RWPE2 (cell line): ENCODE results near the gene CALY.

Source experiments
- ATAC-seq: fragments of 200-7000 bp; cut with Tn5 transposase; 3 replicates; pipeline ENCODE4 v1.9.1; 2021; ENCODE audit warnings: low read depth
- DNase-seq: peaks from one replicate; pipeline ENCODE4 v3.0.0-alpha.2; 2020; ENCODE audit warnings: low spot score
- H3K27ac ChIP-seq: fragments of 450-650 bp; 2 replicates; pipeline ENCODE4 v1.5.1; 2017; ENCODE audit warnings: mild to moderate bottlenecking; ENCODE audit not compliant: poor library complexity, severe bottlenecking
- H3K27me3 ChIP-seq: fragments of 250-450 bp; sonication (Bioruptor Pico); 2 replicates; pipeline ENCODE4 v1.5.1; 2021; ENCODE audit warnings: mild to moderate bottlenecking, moderate library complexity; ENCODE audit not compliant: insufficient read depth, poor library complexity, severe bottlenecking
- H3K36me3 ChIP-seq: fragments of 250-450 bp; sonication (Bioruptor Pico); 2 replicates; pipeline ENCODE4 v1.5.1; 2020; ENCODE audit warnings: low read depth, mild to moderate bottlenecking, moderate library complexity
- H3K4me1 ChIP-seq: fragments of 250-450 bp; sonication (Bioruptor Pico); 2 replicates; pipeline ENCODE4 v1.5.1; 2021; ENCODE audit warnings: mild to moderate bottlenecking, moderate library complexity; ENCODE audit not compliant: insufficient read depth, poor library complexity, severe bottlenecking
- H3K4me3 ChIP-seq: fragments of 250-450 bp; sonication (Bioruptor Pico); 2 replicates; pipeline ENCODE4 v1.5.1; 2021; ENCODE audit warnings: mild to moderate bottlenecking, moderate library complexity; ENCODE audit not compliant: severe bottlenecking
- H3K9me3 ChIP-seq: fragments of 250-450 bp; sonication (Bioruptor Pico); 2 replicates; pipeline ENCODE4 v1.5.1; 2021; ENCODE audit warnings: mild to moderate bottlenecking, moderate library complexity; ENCODE audit not compliant: severe bottlenecking
- CTCF ChIP-seq: fragments of 450-650 bp; IDR thresholded peaks from one replicate; pipeline ENCODE4 v1.5.1; 2017; ENCODE audit warnings: mild to moderate bottlenecking, moderate library complexity; ENCODE audit not compliant: poor library complexity, severe bottlenecking

Gene CALY

GRCh38 chr10:133280391-133281059 lies 56.2 kb downstream of the CALY start:
- ATAC-seq (no peak), DNase-seq (no peak)
- Histone ChIP-seq H3K27ac (peak overlapping the region; percentile 90), H3K36me3 (peaks cover 47% of the 10 kb centered on the region), H3K27me3 (no peaks in the 10 kb centered on the region), H3K4me3 (no peak overlapping the region), H3K4me1 (peaks cover 32% of the 10 kb centered on the region), H3K9me3 (no peaks in the 10 kb centered on the region)
- no peak for TF ChIP-seq CTCF

GRCh38 chr10:133279326-133280226 lies 57.1 kb downstream of the CALY start:
- no peak overlapping the region for H3K4me3 ChIP-seq
- ATAC-seq (no peak), DNase-seq (no peak)
- peaks cover 38% of the 10 kb centered on the region for H3K36me3 ChIP-seq
- peaks cover 42% of the 10 kb centered on the region for H3K4me1 ChIP-seq
- no peaks in the 10 kb centered on the region for H3K27me3 ChIP-seq
- no peaks in the 10 kb centered on the region for H3K9me3 ChIP-seq
- peak overlapping the region; percentile 90 for H3K27ac ChIP-seq
- no peak for TF ChIP-seq CTCF

GRCh38 chr10:133278577-133279265 lies 58.0 kb downstream of the CALY start:
- TF ChIP-seq CTCF, result peak; percentile 18
- Histone ChIP-seq H3K27ac (peak overlapping the region; percentile 90), H3K4me3 (no peak overlapping the region), H3K9me3 (no peaks in the 10 kb centered on the region), H3K27me3 (no peaks in the 10 kb centered on the region), H3K36me3 (peaks cover 30% of the 10 kb centered on the region), H3K4me1 (peaks cover 42% of the 10 kb centered on the region)
- DNase-seq (peak; percentile 93), ATAC-seq (peak; percentile 66)

- H3K4me1 ChIP-seq, result peaks cover 42% of the 10 kb centered on the region
- DNase-seq (no peak), ATAC-seq (no peak)
- no peaks in the 10 kb centered on the region for H3K27me3 ChIP-seq
- TF ChIP-seq CTCF, result no peak
- H3K4me3 ChIP-seq, result no peak overlapping the region
- H3K36me3 ChIP-seq, result peaks cover 33% of the 10 kb centered on the region
- H3K27ac ChIP-seq, result peak overlapping the region; percentile 90
- H3K9me3 ChIP-seq, result no peaks in the 10 kb centered on the region
These were observed 58.6 kb downstream of the CALY start for GRCh38 chr10:133277993-133278576.
